ENCODE results near the gene FCN3.

- no peak for TF ChIP-seq CTCF (IDR thresholded peaks at IDR 0.05; ENCODE audit: poor library complexity)
- no peak for TF ChIP-seq EZH2phosphoT487 (IDR thresholded peaks at IDR 0.05; ENCODE audit: low read depth, severe bottlenecking, unreplicated experiment)
- TF ChIP-seq EZH2 (IDR thresholded peaks at IDR 0.05; ENCODE audit: borderline replicate concordance): no peak
Observed at GRCh38 chr1:27321813-27322568, 52.6 kb downstream of the FCN3 start, which contains the start of gene TMEM222.

All from hepatocyte (in vitro differentiated cells).